Hematopoietic multipotent progenitor cell (in vitro differentiated cells): ENCODE measurements around the gene VAV1. TPM values are rescaled to one million over a fixed set of nuclear protein-coding genes. Genes with fewer than 3 reads are reported as not detected.

Experiments
- DNase-seq, 3 donors: peaks; one replicate each; pipeline ENCODE4 v3.0.0-alpha.2; 2011 to 2015; ENCODE audit warnings: low read depth in 2 of 3, low spot score in 2 of 3
- total RNA-seq: library from RNA; depleted of rRNA; stranded (reverse); fragments of >200 nt; gene quantifications from one replicate; pipeline ENCODE4 v1.2.3, GENCODE V29; 2012

VAV1 gene
- 77.0 TPM for total RNA-seq

- DNase-seq: peak; percentile 62 to 97 (median 95)
These were observed at the start of gene VAV1 for GRCh38 chr19:6772028-6772865. Gene VAV1, plus strand, starts transcription at chr19:6772708. Its CDS starts 100 bp downstream, at chr19:6772808.

GRCh38 chr19:6723108-6723618 is 49.3 kb upstream of the VAV1 start:
- DNase-seq: no peak

- peak in 2 of 3 donors; percentile 51 to 73 for DNase-seq
These were observed 48.8 kb upstream of the VAV1 start for GRCh38 chr19:6723738-6724137.

- DNase-seq: no peak
These were observed 47.6 kb upstream of the VAV1 start for GRCh38 chr19:6724631-6725492.

GRCh38 chr19:6725513-6726231 is 46.8 kb upstream of the VAV1 start:
- no peak for DNase-seq

GRCh38 chr19:6728346-6728745 is 44.2 kb upstream of the VAV1 start:
- peak in 1 of 3 donors; percentile 29 for DNase-seq

- no peak for DNase-seq
These were observed 42.8 kb upstream of the VAV1 start for GRCh38 chr19:6729573-6730152.

GRCh38 chr19:6730153-6730804 is 42.2 kb upstream of the VAV1 start:
- DNase-seq: peak in 2 of 3 donors; percentile 50 to 51

- no peak for DNase-seq
These were observed 41.4 kb upstream of the VAV1 start for GRCh38 chr19:6730941-6731670.

- DNase-seq: no peak
These were observed 40.7 kb upstream of the VAV1 start for GRCh38 chr19:6731822-6732221.

GRCh38 chr19:6732803-6733337 is 39.6 kb upstream of the VAV1 start:
- no peak for DNase-seq

- no peak for DNase-seq
These were observed 39.0 kb upstream of the VAV1 start for GRCh38 chr19:6733338-6734095.

GRCh38 chr19:6734096-6734696 is 38.3 kb upstream of the VAV1 start:
- no peak for DNase-seq

GRCh38 chr19:6735181-6735911 is 37.2 kb upstream of the VAV1 start:
- no peak for DNase-seq

- peak; percentile 53 to 86 (median 84) for DNase-seq
These were observed 36.2 kb upstream of the VAV1 start for GRCh38 chr19:6736169-6736916.

GRCh38 chr19:6736917-6737283 is 35.6 kb upstream of the VAV1 start:
- no peak for DNase-seq
